ENCODE data around the gene SLC35G6. TPM values are rescaled to one million over a fixed set of nuclear protein-coding genes. Genes with fewer than 3 reads are reported as not detected.

SLC35G6 gene
- total and polyA plus RNA-seq, 4 donors = not detected

DNA sequence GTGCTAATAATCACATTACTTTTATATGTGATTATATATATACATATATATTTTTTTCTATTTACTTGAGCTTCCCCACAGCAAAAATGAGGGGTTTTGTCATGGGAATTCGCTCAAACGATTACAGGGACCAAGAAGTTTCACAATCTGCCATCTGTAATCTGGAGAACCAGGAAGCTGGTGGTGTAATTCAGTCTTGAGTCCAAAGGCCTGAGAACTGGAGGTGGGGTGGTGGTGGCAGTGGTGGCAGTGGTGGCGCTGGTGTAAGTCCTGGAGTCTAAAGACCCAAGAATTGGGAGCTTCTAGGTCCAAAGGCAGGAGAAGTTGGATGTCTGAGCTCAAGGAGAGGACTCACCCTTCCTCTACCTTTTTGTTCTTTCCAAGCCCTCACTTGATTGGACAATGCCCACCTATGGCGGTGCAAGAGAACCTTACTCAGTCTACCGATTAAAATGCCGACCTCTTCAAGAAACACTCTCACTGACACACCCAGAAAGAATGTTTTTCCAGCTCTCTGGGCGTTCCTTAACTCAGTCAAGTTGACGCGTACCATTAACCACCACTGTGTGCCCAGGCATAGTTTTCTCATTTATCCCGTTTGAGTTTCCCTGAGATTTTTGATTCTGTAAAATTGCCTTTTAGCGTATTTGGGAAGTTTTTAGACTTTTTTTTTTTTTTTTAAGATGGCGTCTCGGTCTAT, 34.8 kb downstream of the SLC35G6 start:
- TF ChIP-seq RAD21 (IDR thresholded peaks at IDR 0.05) = peak in 1 of 2 donors; percentile 10
- no peak for TF ChIP-seq RXRA (IDR thresholded peaks at IDR 0.05)
- TF ChIP-seq HNF4A (conservative IDR thresholded peaks at IDR 0.05) = peak; percentile 43
- DNase-seq (ENCODE audit: low spot score) = no peak
- H3K4me1 ChIP-seq (ENCODE audit: control insufficient read depth in 4 of 4, insufficient read depth in 4 of 4, low read length in 3 of 4) = peaks cover 0 to 5% (median 1%) of the 10 kb centered on the region in 4 donors
- H3K27ac ChIP-seq (ENCODE audit: low read depth in 1 of 2, low read length in 2 of 2) = no peak overlapping the region
- no peak overlapping the region for H3K9ac ChIP-seq (ENCODE audit: low read depth in 1 of 2, low read length in 2 of 2)
- H3K36me3 ChIP-seq (ENCODE audit: control insufficient read depth in 4 of 4, insufficient read depth in 3 of 4, low read depth in 1 of 4, low read length in 3 of 4) = peaks cover 5 to 31% (median 24%) of the 10 kb centered on the region in 4 donors
- H3K4me3 ChIP-seq (ENCODE audit: low read depth in 1 of 3, low read length in 3 of 3) = no peak overlapping the region
- H3K9me3 ChIP-seq (ENCODE audit: control insufficient read depth in 4 of 4, low read length in 3 of 4) = no peaks in the 10 kb centered on the region
- 81% methylated on average over 13 of the region's 13 CpGs for WGBS
- no peaks in the 10 kb centered on the region for H3K27me3 ChIP-seq (ENCODE audit: control insufficient read depth in 4 of 4, insufficient read depth in 4 of 4, low read length in 3 of 4)

DNA sequence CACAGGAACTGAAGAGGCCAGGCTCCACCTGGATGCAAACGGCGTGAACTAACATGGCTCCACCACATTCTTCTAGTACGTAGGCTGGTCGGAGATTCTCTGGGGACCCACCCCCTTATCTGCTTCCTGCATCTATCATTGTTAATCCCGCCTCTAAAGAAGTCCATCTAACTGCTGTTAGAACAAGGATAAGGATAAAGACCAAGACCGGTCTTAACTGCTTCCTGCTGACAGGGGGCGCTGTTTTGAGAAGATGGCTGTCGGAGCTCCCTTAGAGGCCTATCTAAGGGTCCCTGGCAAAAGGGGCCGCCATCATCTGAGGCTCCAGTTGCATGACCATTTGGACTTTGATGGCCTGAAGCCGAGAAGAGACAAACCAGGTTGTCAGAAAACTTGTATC, 41.8 kb downstream of the SLC35G6 start:
- H3K9ac ChIP-seq (ENCODE audit: low read depth in 1 of 2, low read length in 2 of 2) = no peak overlapping the region
- WGBS = 56% methylated on average over 10 of the region's 10 CpGs
- TF ChIP-seq, protein P1, sequence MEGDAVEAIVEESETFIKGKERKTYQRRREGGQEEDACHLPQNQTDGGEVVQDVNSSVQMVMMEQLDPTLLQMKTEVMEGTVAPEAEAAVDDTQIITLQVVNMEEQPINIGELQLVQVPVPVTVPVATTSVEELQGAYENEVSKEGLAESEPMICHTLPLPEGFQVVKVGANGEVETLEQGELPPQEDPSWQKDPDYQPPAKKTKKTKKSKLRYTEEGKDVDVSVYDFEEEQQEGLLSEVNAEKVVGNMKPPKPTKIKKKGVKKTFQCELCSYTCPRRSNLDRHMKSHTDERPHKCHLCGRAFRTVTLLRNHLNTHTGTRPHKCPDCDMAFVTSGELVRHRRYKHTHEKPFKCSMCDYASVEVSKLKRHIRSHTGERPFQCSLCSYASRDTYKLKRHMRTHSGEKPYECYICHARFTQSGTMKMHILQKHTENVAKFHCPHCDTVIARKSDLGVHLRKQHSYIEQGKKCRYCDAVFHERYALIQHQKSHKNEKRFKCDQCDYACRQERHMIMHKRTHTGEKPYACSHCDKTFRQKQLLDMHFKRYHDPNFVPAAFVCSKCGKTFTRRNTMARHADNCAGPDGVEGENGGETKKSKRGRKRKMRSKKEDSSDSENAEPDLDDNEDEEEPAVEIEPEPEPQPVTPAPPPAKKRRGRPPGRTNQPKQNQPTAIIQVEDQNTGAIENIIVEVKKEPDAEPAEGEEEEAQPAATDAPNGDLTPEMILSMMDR (IDR thresholded peaks at IDR 0.05; ENCODE audit: low read depth, low read length, missing input control) = peak; percentile 37
- TF ChIP-seq RAD21 (IDR thresholded peaks at IDR 0.05) (peak; percentile 17 to 42), MAX (IDR thresholded peaks at IDR 0.05) (no peak)
- no peaks in the 10 kb centered on the region for H3K36me3 ChIP-seq (ENCODE audit: control insufficient read depth in 4 of 4, insufficient read depth in 3 of 4, low read depth in 1 of 4, low read length in 3 of 4)
- no peak overlapping the region for H3K4me3 ChIP-seq (ENCODE audit: low read depth in 1 of 3, low read length in 3 of 3)
- DNase-seq (ENCODE audit: low spot score) = no peak
- no peak overlapping the region for H3K27ac ChIP-seq (ENCODE audit: low read depth in 1 of 2, low read length in 2 of 2)
- H3K4me1 ChIP-seq (ENCODE audit: control insufficient read depth in 4 of 4, insufficient read depth in 4 of 4, low read length in 3 of 4) = no peaks in the 10 kb centered on the region
- H3K9me3 ChIP-seq (ENCODE audit: control insufficient read depth in 4 of 4, low read length in 3 of 4) = no peaks in the 10 kb centered on the region
- H3K27me3 ChIP-seq (ENCODE audit: control insufficient read depth in 4 of 4, insufficient read depth in 4 of 4, low read length in 3 of 4) = no peaks in the 10 kb centered on the region

GRCh38 chr17:7528842-7529241, 47.6 kb downstream of the SLC35G6 start:
- Histone ChIP-seq H3K9ac (ENCODE audit: low read depth in 1 of 2, low read length in 2 of 2) (no peak overlapping the region), H3K4me3 (ENCODE audit: low read depth in 1 of 3, low read length in 3 of 3) (no peak overlapping the region), H3K27ac (ENCODE audit: low read depth in 1 of 2, low read length in 2 of 2) (no peak overlapping the region), H3K4me1 (ENCODE audit: control insufficient read depth in 4 of 4, insufficient read depth in 4 of 4, low read length in 3 of 4) (no peaks in the 10 kb centered on the region), H3K36me3 (ENCODE audit: control insufficient read depth in 4 of 4, insufficient read depth in 3 of 4, low read depth in 1 of 4, low read length in 3 of 4) (no peaks in the 10 kb centered on the region), H3K27me3 (ENCODE audit: control insufficient read depth in 4 of 4, insufficient read depth in 4 of 4, low read length in 3 of 4) (no peaks in the 10 kb centered on the region), H3K9me3 (ENCODE audit: control insufficient read depth in 4 of 4, low read length in 3 of 4) (peaks cover 0 to 2% (median 0%) of the 10 kb centered on the region in 4 donors)
- DNase-seq (ENCODE audit: low spot score) = no peak
- TF ChIP-seq, protein P2, sequence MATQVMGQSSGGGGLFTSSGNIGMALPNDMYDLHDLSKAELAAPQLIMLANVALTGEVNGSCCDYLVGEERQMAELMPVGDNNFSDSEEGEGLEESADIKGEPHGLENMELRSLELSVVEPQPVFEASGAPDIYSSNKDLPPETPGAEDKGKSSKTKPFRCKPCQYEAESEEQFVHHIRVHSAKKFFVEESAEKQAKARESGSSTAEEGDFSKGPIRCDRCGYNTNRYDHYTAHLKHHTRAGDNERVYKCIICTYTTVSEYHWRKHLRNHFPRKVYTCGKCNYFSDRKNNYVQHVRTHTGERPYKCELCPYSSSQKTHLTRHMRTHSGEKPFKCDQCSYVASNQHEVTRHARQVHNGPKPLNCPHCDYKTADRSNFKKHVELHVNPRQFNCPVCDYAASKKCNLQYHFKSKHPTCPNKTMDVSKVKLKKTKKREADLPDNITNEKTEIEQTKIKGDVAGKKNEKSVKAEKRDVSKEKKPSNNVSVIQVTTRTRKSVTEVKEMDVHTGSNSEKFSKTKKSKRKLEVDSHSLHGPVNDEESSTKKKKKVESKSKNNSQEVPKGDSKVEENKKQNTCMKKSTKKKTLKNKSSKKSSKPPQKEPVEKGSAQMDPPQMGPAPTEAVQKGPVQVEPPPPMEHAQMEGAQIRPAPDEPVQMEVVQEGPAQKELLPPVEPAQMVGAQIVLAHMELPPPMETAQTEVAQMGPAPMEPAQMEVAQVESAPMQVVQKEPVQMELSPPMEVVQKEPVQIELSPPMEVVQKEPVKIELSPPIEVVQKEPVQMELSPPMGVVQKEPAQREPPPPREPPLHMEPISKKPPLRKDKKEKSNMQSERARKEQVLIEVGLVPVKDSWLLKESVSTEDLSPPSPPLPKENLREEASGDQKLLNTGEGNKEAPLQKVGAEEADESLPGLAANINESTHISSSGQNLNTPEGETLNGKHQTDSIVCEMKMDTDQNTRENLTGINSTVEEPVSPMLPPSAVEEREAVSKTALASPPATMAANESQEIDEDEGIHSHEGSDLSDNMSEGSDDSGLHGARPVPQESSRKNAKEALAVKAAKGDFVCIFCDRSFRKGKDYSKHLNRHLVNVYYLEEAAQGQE (IDR thresholded peaks at IDR 0.05) = no peak
- TF ChIP-seq EGR1 (IDR thresholded peaks at IDR 0.05; ENCODE audit: low read depth in 2 of 2) = no peak
- no peak for TF ChIP-seq SP1 (IDR thresholded peaks at IDR 0.05)
- no peak for TF ChIP-seq RAD21 (IDR thresholded peaks at IDR 0.05)
- no peak for TF ChIP-seq YY1 (IDR thresholded peaks at IDR 0.05)

All from liver (tissue), 9 donors.